ENCODE results near the gene IGF2BP2.

IGF2BP2 gene

GRCh38 chr3:185741586-185741985, 83.3 kb downstream of the IGF2BP2 start:
- Histone ChIP-seq H3K27ac (ENCODE audit: low read depth, low read length) (no peak overlapping the region), H3K27me3 (ENCODE audit: control insufficient read depth in 1 of 2, insufficient read depth in 2 of 2, low read length in 2 of 2) (no peaks in the 10 kb centered on the region), H3K36me3 (ENCODE audit: insufficient read depth, low read length) (no peaks in the 10 kb centered on the region), H3K4me1 (ENCODE audit: insufficient read depth, low read length) (no peaks in the 10 kb centered on the region), H3K4me3 (ENCODE audit: low read depth in 1 of 2, low read length in 2 of 2) (no peak overlapping the region), H3K9me3 (ENCODE audit: low read length) (no peaks in the 10 kb centered on the region), H3K9ac (ENCODE audit: low read length) (no peak overlapping the region)

GRCh38 chr3:185740133-185740532, 84.7 kb downstream of the IGF2BP2 start:
- no peaks in the 10 kb centered on the region for H3K27me3 ChIP-seq (ENCODE audit: control insufficient read depth in 1 of 2, insufficient read depth in 2 of 2, low read length in 2 of 2)
- H3K4me1 ChIP-seq (ENCODE audit: insufficient read depth, low read length) = no peaks in the 10 kb centered on the region
- H3K9ac ChIP-seq (ENCODE audit: low read length) = no peak overlapping the region
- no peak overlapping the region for H3K4me3 ChIP-seq (ENCODE audit: low read depth in 1 of 2, low read length in 2 of 2)
- H3K36me3 ChIP-seq (ENCODE audit: insufficient read depth, low read length) = no peaks in the 10 kb centered on the region
- H3K9me3 ChIP-seq (ENCODE audit: low read length) = no peaks in the 10 kb centered on the region
- no peak overlapping the region for H3K27ac ChIP-seq (ENCODE audit: low read depth, low read length)

GRCh38 chr3:185739264-185739701, 85.6 kb downstream of the IGF2BP2 start:
- no peak overlapping the region for H3K4me3 ChIP-seq (ENCODE audit: low read depth in 1 of 2, low read length in 2 of 2)
- H3K4me1 ChIP-seq (ENCODE audit: insufficient read depth, low read length) = no peaks in the 10 kb centered on the region
- no peaks in the 10 kb centered on the region for H3K27me3 ChIP-seq (ENCODE audit: control insufficient read depth in 1 of 2, insufficient read depth in 2 of 2, low read length in 2 of 2)
- no peaks in the 10 kb centered on the region for H3K9me3 ChIP-seq (ENCODE audit: low read length)
- H3K9ac ChIP-seq (ENCODE audit: low read length) = no peak overlapping the region
- H3K36me3 ChIP-seq (ENCODE audit: insufficient read depth, low read length) = no peaks in the 10 kb centered on the region
- no peak overlapping the region for H3K27ac ChIP-seq (ENCODE audit: low read depth, low read length)

GRCh38 chr3:185737740-185738680, 86.8 kb downstream of the IGF2BP2 start:
- Histone ChIP-seq H3K4me1 (ENCODE audit: insufficient read depth, low read length) (no peaks in the 10 kb centered on the region), H3K27ac (ENCODE audit: low read depth, low read length) (no peak overlapping the region), H3K9me3 (ENCODE audit: low read length) (no peaks in the 10 kb centered on the region), H3K4me3 (ENCODE audit: low read depth in 1 of 2, low read length in 2 of 2) (no peak overlapping the region), H3K27me3 (ENCODE audit: control insufficient read depth in 1 of 2, insufficient read depth in 2 of 2, low read length in 2 of 2) (no peaks in the 10 kb centered on the region), H3K9ac (ENCODE audit: low read length) (no peak overlapping the region), H3K36me3 (ENCODE audit: insufficient read depth, low read length) (no peaks in the 10 kb centered on the region)

- Histone ChIP-seq H3K4me1 (ENCODE audit: insufficient read depth, low read length) (no peaks in the 10 kb centered on the region), H3K27me3 (ENCODE audit: control insufficient read depth in 1 of 2, insufficient read depth in 2 of 2, low read length in 2 of 2) (no peaks in the 10 kb centered on the region), H3K4me3 (ENCODE audit: low read depth in 1 of 2, low read length in 2 of 2) (no peak overlapping the region), H3K9me3 (ENCODE audit: low read length) (no peaks in the 10 kb centered on the region), H3K27ac (ENCODE audit: low read depth, low read length) (no peak overlapping the region), H3K9ac (ENCODE audit: low read length) (no peak overlapping the region), H3K36me3 (ENCODE audit: insufficient read depth, low read length) (no peaks in the 10 kb centered on the region)
These were observed 87.8 kb downstream of the IGF2BP2 start for GRCh38 chr3:185737020-185737419.

- Histone ChIP-seq H3K4me3 (ENCODE audit: low read depth in 1 of 2, low read length in 2 of 2) (no peak overlapping the region), H3K9me3 (ENCODE audit: low read length) (no peaks in the 10 kb centered on the region), H3K36me3 (ENCODE audit: insufficient read depth, low read length) (no peaks in the 10 kb centered on the region), H3K27ac (ENCODE audit: low read depth, low read length) (no peak overlapping the region), H3K9ac (ENCODE audit: low read length) (no peak overlapping the region), H3K4me1 (ENCODE audit: insufficient read depth, low read length) (no peaks in the 10 kb centered on the region), H3K27me3 (ENCODE audit: control insufficient read depth in 1 of 2, insufficient read depth in 2 of 2, low read length in 2 of 2) (no peaks in the 10 kb centered on the region)
These were observed 90.1 kb downstream of the IGF2BP2 start for GRCh38 chr3:185734725-185735096.

GRCh38 chr3:185733980-185734724, 90.7 kb downstream of the IGF2BP2 start:
- Histone ChIP-seq H3K27me3 (ENCODE audit: control insufficient read depth in 1 of 2, insufficient read depth in 2 of 2, low read length in 2 of 2) (no peaks in the 10 kb centered on the region), H3K9me3 (ENCODE audit: low read length) (no peaks in the 10 kb centered on the region), H3K27ac (ENCODE audit: low read depth, low read length) (no peak overlapping the region), H3K36me3 (ENCODE audit: insufficient read depth, low read length) (no peaks in the 10 kb centered on the region), H3K4me1 (ENCODE audit: insufficient read depth, low read length) (no peaks in the 10 kb centered on the region), H3K9ac (ENCODE audit: low read length) (no peak overlapping the region), H3K4me3 (ENCODE audit: low read depth in 1 of 2, low read length in 2 of 2) (no peak overlapping the region)

GRCh38 chr3:185732782-185733181, 92.1 kb downstream of the IGF2BP2 start:
- Histone ChIP-seq H3K4me1 (ENCODE audit: insufficient read depth, low read length) (no peaks in the 10 kb centered on the region), H3K27ac (ENCODE audit: low read depth, low read length) (no peak overlapping the region), H3K36me3 (ENCODE audit: insufficient read depth, low read length) (no peaks in the 10 kb centered on the region), H3K9me3 (ENCODE audit: low read length) (no peaks in the 10 kb centered on the region), H3K27me3 (ENCODE audit: control insufficient read depth in 1 of 2, insufficient read depth in 2 of 2, low read length in 2 of 2) (no peaks in the 10 kb centered on the region), H3K4me3 (ENCODE audit: low read depth in 1 of 2, low read length in 2 of 2) (no peak overlapping the region), H3K9ac (ENCODE audit: low read length) (no peak overlapping the region)

- Histone ChIP-seq H3K9me3 (ENCODE audit: low read length) (no peaks in the 10 kb centered on the region), H3K4me3 (ENCODE audit: low read depth in 1 of 2, low read length in 2 of 2) (no peak overlapping the region), H3K4me1 (ENCODE audit: insufficient read depth, low read length) (no peaks in the 10 kb centered on the region), H3K36me3 (ENCODE audit: insufficient read depth, low read length) (no peaks in the 10 kb centered on the region), H3K27me3 (ENCODE audit: control insufficient read depth in 1 of 2, insufficient read depth in 2 of 2, low read length in 2 of 2) (no peaks in the 10 kb centered on the region), H3K9ac (ENCODE audit: low read length) (no peak overlapping the region), H3K27ac (ENCODE audit: low read depth, low read length) (no peak overlapping the region)
These were observed 94.3 kb downstream of the IGF2BP2 start for GRCh38 chr3:185730550-185730949.

- Histone ChIP-seq H3K4me3 (ENCODE audit: low read depth in 1 of 2, low read length in 2 of 2) (no peak overlapping the region), H3K36me3 (ENCODE audit: insufficient read depth, low read length) (no peaks in the 10 kb centered on the region)
These were observed 95.3 kb downstream of the IGF2BP2 start for GRCh38 chr3:185729337-185730055.

GRCh38 chr3:185728630-185729336, 96.1 kb downstream of the IGF2BP2 start:
- no peak overlapping the region for H3K4me3 ChIP-seq (ENCODE audit: low read depth in 1 of 2, low read length in 2 of 2)
- no peaks in the 10 kb centered on the region for H3K4me1 ChIP-seq (ENCODE audit: insufficient read depth, low read length)
- no peaks in the 10 kb centered on the region for H3K27me3 ChIP-seq (ENCODE audit: control insufficient read depth in 1 of 2, insufficient read depth in 2 of 2, low read length in 2 of 2)
- H3K36me3 ChIP-seq (ENCODE audit: insufficient read depth, low read length) = no peaks in the 10 kb centered on the region
- no peaks in the 10 kb centered on the region for H3K9me3 ChIP-seq (ENCODE audit: low read length)
- H3K27ac ChIP-seq (ENCODE audit: low read depth, low read length) = no peak overlapping the region
- no peak overlapping the region for H3K9ac ChIP-seq (ENCODE audit: low read length)

More at GRCh38 chr3:185729337-185730055, 95.3 kb downstream of the IGF2BP2 start:
- Histone ChIP-seq H3K27ac (ENCODE audit: low read depth, low read length) (no peak overlapping the region), H3K9ac (ENCODE audit: low read length) (no peak overlapping the region), H3K4me1 (ENCODE audit: insufficient read depth, low read length) (no peaks in the 10 kb centered on the region), H3K27me3 (ENCODE audit: control insufficient read depth in 1 of 2, insufficient read depth in 2 of 2, low read length in 2 of 2) (no peaks in the 10 kb centered on the region), H3K9me3 (ENCODE audit: low read length) (no peaks in the 10 kb centered on the region)
